Measurements from ENCODE around the gene ITPKB. TPM values are rescaled to one million over a fixed set of nuclear protein-coding genes. Genes with fewer than 3 reads are reported as not detected.
A peak's percentile ranks its signal among the peaks of the same experiment; 100 is the strongest.
"Not testable (repeated sequence)": the region's sequence is repeated elsewhere in the genome, so short reads cannot be mapped to it uniquely, and the experiment has no call there.

The ITPKB gene
- total RNA-seq, 1 donor from 2014 or later: 31.2 TPM

DNA sequence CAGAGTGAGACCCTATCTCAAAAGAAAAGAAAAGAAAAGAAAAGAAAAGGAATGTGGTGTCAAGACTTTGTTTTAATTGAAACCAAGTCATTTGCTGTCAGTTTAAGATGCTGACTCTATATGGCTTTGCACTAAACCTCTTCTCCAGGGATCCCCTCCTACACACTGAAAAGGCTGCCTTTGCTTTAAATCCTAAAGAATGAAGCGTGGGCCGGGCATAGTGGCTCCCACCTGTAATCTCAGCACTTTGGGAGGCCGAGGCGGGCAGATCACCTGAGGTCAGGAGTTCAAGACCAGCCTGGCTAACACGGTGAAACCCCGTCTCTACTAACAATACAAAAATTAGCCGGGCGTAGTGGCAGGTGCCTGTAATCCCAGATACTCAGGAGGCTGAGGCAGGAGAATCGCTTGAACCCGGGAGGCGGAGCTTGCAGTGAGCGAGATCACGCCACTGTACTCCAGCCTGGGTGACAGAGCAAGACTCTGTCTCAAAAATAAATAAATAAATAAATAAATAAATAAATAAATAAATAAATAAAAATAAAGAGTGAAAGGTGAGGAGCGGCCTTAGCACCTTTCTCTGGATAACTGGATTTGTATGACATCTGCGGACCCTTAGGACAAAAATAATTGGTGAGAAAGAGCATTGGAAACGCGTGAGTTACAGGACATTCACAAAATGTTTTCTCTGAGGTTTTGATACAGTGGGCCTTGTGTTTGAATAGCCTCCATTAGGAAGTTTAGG, 8.6 kb upstream of the ITPKB start:
- H3K27me3 Mint-ChIP-seq; H3K36me3 Mint-ChIP-seq (ENCODE audit: low read depth); H3K27ac Mint-ChIP-seq; DNase-seq; H3K9me3 Mint-ChIP-seq; H3K4me1 Mint-ChIP-seq; H3K4me3 Mint-ChIP-seq: not testable (repeated sequence)
- intact Hi-C loops (cut with micrococcal nuclease): loop anchor here (2.0 kb wide), 1 partner anchor 13 kb away; no protein-coding TSS in a partner anchor

DNA sequence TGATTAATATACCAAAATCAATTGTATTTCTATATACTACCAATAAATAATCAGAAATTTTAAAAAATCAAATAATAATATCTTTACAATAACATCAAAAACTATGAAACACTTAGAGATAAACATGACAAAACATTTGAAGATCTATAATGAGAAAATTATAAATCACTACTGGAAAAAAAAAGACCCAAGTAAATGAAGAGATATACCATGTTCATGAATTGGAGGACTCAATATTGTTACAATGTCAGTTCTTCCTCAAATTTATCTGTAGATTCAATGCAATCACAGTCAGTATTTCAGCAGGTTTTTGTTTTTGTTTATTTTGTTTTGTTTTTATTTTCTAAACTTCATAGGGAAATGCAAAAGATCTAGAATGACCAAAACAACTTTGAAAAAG, 4.2 kb upstream of the ITPKB start:
- Mint-ChIP-seq H3K4me1 (peaks cover 18% of the 10 kb centered on the region), H3K27ac (no peak overlapping the region), H3K27me3 (peaks cover 2% of the 10 kb centered on the region), H3K9me3 (peaks cover 3% of the 10 kb centered on the region), H3K4me3 (no peak overlapping the region), H3K36me3 (ENCODE audit: low read depth) (peaks cover 2% of the 10 kb centered on the region)
- DNase-seq: no peak
- intact Hi-C loops (cut with micrococcal nuclease): no loop called here

DNA sequence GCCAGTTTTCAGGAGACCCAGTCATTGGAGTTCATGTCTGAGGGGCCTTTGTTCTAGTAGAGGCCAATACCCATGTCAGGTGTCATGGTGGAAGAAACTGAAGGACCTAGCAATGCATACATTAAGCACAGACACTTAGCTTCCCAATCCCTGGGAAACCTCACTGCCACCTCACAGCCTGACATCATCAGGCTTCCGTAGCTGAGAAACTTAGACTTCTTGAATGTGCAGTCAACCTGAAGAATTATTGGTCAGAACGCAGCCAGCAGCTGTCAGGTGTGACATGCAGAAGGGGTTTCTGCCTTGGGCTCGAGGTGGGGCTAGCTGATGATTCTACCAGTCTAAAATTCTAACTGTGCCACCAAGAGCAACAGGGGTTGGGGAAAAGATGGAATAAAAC, 1.9 kb upstream of the ITPKB start:
- no peak overlapping the region for H3K27ac Mint-ChIP-seq
- peak; percentile 62 for DNase-seq
- no peaks in the 10 kb centered on the region for H3K27me3 Mint-ChIP-seq
- peaks cover 3% of the 10 kb centered on the region for H3K9me3 Mint-ChIP-seq
- peaks cover 16% of the 10 kb centered on the region for H3K4me1 Mint-ChIP-seq
- no peak overlapping the region for H3K4me3 Mint-ChIP-seq
- intact Hi-C loops (cut with micrococcal nuclease): no loop called here
- peaks cover 8% of the 10 kb centered on the region for H3K36me3 Mint-ChIP-seq (ENCODE audit: low read depth)

DNA sequence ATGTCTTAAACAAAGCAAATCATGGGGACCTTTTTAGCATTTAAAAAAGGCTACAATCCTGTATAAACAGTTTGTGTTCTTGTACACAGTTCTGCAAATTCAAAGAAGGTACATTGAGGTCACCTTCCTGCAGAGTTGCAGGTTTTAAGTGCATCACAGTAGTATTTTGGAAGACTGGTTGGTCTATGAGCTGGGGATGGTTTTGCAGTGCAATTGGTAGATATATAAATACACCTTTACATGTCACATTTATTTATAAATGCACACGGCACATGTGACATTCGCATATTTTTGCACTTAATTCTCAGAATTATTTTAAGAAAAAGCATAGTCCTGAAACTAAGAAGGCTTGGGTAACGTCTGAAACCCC, 599 bp upstream of the ITPKB start:
- DNase-seq: peak; percentile 74
- Mint-ChIP-seq H3K4me1 (peaks cover 25% of the 10 kb centered on the region), H3K9me3 (peaks cover under 1% of the 10 kb centered on the region), H3K4me3 (peak overlapping the region; percentile 84), H3K27ac (peak overlapping the region; percentile 94), H3K27me3 (no peaks in the 10 kb centered on the region), H3K36me3 (ENCODE audit: low read depth) (peaks cover 20% of the 10 kb centered on the region)
- intact Hi-C loops (cut with micrococcal nuclease): loop anchor here (1.0 to 10.0 kb wide), 11 partner anchors 27 to 335 kb away; partner anchors contain the start of genes PARP1 and STUM

DNA sequence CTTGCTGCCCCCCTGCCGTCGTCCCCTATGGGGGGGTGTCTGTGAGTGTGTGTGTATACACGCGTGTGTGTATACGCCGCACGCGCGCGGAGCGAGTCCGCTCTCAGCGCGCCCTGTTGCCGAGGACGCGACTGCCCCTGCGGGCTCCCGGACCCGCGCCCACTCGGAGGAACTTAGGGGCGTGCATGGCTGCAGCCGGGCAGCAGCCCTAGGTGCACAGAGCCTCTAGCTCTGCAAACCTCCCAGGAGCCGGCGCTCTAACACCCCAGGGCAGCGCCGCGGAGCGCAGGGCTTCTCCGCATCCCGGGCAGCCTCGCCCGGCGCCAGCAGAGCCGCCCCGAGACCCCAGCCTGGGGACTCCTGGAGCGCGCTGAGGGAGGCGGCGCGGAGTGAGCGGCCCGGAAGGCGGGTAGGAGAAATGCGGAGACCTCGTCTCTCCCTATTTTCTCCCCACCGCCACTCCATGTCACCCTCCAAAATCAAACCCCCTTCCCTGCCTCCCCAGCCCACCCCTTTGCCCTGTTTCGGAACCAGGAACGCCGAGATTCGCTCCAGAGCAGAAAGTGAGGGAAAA, 574 bp downstream of the ITPKB start:
- H3K4me3 Mint-ChIP-seq: peak overlapping the region; percentile 84
- DNase-seq: peak; percentile 84
- peaks cover 32% of the 10 kb centered on the region for H3K36me3 Mint-ChIP-seq (ENCODE audit: low read depth)
- peak overlapping the region; percentile 94 for H3K27ac Mint-ChIP-seq
- peaks cover 36% of the 10 kb centered on the region for H3K4me1 Mint-ChIP-seq
- intact Hi-C loops (cut with micrococcal nuclease): loop anchor here (10.0 kb wide), 2 partner anchors 194 to 334 kb away; partner anchors contain the start of genes PARP1 and STUM
- H3K27me3 Mint-ChIP-seq: no peaks in the 10 kb centered on the region
- H3K9me3 Mint-ChIP-seq: no peaks in the 10 kb centered on the region

DNA sequence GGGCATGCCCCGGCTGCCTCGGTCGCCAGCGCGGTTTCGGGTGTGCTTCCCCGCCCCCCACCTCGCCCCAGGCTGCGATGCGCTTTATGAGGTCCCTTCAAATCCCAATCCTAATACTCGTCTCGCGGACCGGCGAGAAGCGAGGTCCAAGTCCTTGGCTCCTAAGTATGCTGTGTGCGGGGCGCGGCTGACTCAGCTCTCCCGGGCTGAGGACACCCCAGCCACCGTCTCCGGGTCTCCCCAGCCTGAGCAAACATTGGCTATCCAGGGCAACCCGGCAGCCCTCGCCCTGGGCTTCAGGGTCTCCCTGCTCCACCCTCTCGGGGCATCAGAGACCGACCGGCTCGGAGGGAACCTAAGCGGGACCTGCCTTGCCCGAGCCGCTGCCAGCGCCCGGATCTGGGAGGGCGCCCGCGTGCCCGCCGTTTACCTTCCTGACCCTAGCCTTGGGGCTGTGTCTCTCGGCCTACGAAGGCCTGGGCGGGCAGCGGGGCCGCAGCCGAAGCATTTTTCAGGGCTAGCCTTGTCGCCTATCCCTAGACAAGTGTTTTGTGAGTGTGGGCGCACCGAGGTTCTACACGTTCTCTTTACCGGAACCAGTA, 1.2 kb downstream of the ITPKB start:
- peaks cover 40% of the 10 kb centered on the region for H3K4me1 Mint-ChIP-seq
- H3K27me3 Mint-ChIP-seq: no peaks in the 10 kb centered on the region
- intact Hi-C loops (cut with micrococcal nuclease): loop anchor here (1.0 to 10.0 kb wide), 5 partner anchors 30 to 333 kb away; partner anchors contain the start of genes PARP1 and STUM
- peak overlapping the region; percentile 94 for H3K27ac Mint-ChIP-seq
- peak; percentile 85 for DNase-seq
- peaks cover 33% of the 10 kb centered on the region for H3K36me3 Mint-ChIP-seq (ENCODE audit: low read depth)
- H3K9me3 Mint-ChIP-seq: no peaks in the 10 kb centered on the region
- peak overlapping the region; percentile 84 for H3K4me3 Mint-ChIP-seq

DNA sequence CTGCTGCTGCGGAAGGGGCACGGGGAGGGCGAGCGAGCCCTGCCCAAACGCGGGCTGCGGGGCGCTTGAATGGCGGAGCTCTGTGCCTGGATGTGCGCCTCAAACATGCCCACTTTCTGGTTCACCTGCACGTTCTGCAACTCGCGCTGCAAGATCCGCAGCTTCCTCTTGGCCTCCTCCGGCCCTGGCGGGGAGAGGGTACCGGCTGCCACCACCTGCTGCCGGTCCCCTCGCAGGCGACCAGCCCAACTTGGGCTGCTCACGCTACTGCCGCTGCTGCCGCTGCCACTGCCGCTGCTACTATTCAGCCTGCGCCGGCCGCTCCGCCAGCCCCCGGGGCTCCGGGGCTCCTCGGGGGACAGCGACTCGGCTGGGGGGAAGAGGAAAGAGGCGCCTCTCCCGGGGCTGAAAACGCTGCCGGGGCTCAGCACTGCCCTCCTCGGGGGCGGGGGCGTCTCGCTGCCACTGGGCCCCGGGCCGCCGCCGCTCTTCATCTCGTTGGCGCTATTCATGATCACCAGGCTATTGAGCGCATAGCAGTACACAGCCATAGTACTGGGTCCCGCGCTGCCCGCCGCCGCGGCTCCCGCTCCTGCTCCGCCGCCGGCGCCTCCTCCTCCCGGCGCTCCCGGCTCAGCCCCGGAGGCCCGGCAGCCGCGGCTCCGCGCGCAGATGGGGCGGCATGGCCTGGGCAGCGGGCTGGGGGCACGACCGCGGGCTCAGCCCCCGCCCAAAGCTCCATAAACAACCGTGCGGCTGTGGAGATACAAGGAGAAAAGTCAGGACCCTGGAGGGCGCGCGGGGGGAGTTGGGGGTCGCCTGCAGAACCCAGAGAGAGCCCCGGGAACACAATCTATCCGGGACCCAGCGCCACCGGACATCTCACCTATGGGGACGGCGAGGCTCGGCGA, 1.9 kb downstream of the ITPKB start:
- Mint-ChIP-seq H3K9me3 (no peaks in the 10 kb centered on the region), H3K36me3 (ENCODE audit: low read depth) (peaks cover 35% of the 10 kb centered on the region), H3K27me3 (no peaks in the 10 kb centered on the region), H3K4me1 (peaks cover 45% of the 10 kb centered on the region), H3K4me3 (peak overlapping the region; percentile 84), H3K27ac (peak overlapping the region; percentile 94)
- intact Hi-C loops (cut with micrococcal nuclease): loop anchor here (1.0 to 10.0 kb wide), 5 partner anchors 29 to 332 kb away; partner anchors contain the start of genes PARP1 and STUM
- DNase-seq: peak; percentile 86

DNA sequence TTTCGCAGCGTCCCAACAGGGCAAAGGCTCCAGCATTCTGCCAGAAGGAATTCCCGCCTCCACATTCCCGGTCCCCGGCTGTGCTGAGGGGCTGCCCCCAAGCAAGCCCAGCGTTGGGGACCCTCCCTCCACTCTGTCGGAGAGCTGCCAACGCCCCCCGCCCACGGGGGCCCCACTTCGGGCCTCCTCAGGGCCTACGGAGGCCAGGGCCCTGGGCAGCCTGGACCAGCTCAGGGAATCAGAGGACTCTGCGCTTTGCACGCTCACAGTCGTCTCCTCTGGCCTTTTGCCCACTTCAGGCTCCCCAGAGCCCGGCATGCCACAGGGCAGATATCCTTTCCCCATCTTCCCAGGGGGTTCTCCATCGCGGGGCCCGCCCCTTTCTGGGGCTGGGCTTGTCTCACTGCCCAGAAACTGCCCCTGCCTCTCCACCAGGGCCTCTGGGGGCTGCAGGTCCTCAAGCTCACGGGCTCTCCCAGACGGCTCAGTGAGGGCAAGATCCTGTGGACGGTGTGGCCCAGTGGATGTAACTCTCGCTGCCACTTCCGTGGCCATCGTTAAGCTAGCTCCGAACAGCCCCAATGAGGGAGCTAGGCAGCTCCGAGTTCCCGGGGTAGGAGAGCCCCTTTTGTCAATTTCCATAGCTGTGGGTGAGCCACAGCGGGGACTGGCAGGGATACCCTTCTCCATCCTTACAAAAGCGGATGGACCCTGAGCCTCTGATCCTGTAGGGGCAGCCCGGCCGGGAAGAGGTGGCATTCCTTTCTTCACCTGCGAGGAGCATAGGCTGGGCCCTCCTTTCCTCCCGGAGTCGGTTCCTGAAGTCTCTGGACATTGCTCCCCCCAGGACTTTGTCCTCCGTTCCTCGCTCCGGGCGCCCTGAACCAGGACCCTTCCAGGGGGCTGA, 2.8 kb downstream of the ITPKB start:
- Mint-ChIP-seq H3K27me3 (no peaks in the 10 kb centered on the region), H3K36me3 (ENCODE audit: low read depth) (peaks cover 40% of the 10 kb centered on the region), H3K4me1 (peaks cover 53% of the 10 kb centered on the region), H3K9me3 (no peaks in the 10 kb centered on the region), H3K4me3 (peak overlapping the region; percentile 84), H3K27ac (peak overlapping the region; percentile 74)
- peak; percentile 78 for DNase-seq
- intact Hi-C loops (cut with micrococcal nuclease): loop anchor here (2.0 to 10.0 kb wide), 4 partner anchors 101 to 331 kb away; partner anchors contain the start of genes PARP1 and STUM

DNA sequence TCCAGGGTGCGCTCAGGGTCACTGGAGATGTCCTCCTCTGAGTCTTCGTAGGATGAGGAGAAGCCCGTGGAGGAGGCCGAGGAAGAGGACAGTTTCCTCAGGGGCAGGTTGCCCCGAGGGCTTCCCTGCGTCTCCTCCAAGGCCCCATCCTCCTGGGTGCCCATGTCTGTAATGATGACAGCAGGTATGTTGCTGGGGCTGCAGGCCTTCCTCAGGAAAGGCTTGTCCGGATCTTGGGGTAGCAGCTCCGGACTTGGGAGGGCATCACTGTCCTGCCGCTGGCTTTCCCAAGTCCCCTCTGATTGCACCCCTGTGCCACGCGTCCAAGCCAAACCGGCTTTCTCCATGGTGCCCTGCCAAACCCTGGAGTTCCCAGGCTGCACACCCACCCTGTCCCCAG, 3.5 kb downstream of the ITPKB start:
- Mint-ChIP-seq H3K36me3 (ENCODE audit: low read depth) (peaks cover 44% of the 10 kb centered on the region), H3K27ac (peak overlapping the region; percentile 64), H3K4me3 (peak overlapping the region; percentile 84), H3K27me3 (no peaks in the 10 kb centered on the region), H3K4me1 (peaks cover 55% of the 10 kb centered on the region), H3K9me3 (no peaks in the 10 kb centered on the region)
- peak; percentile 68 for DNase-seq
- intact Hi-C loops (cut with micrococcal nuclease): loop anchor here (10.0 kb wide), 2 partner anchors 191 to 331 kb away; partner anchors contain the start of genes PARP1 and STUM

DNA sequence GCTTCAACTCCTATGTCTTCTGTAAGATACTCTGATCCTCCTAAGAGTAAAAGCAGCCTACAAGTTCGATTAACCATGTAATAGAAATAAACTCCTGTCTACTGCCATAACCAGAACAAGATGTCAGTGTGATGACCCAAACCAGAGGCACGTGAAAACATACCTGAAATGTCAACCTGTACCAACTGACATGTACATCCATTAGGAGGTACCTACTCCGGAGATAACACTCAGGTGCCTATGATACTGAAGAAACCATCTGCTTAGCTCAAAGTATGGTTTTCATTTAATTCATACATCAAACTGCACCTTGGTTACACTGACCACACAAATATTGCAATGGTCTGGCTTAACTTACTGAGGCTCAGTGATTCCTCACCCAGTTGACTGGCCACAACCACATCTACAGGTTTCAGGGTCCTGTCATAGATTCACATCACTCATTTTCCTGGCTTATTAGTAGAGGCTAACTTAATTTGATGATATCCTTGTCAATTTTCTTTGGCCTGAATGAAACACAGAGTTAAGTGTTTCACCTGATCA, 4.4 kb downstream of the ITPKB start:
- no peaks in the 10 kb centered on the region for H3K27me3 Mint-ChIP-seq
- H3K4me3 Mint-ChIP-seq: peak overlapping the region; percentile 84
- H3K27ac Mint-ChIP-seq: peak overlapping the region; percentile 34
- DNase-seq: peak; percentile 60
- no peaks in the 10 kb centered on the region for H3K9me3 Mint-ChIP-seq
- H3K4me1 Mint-ChIP-seq: peaks cover 58% of the 10 kb centered on the region
- peaks cover 51% of the 10 kb centered on the region for H3K36me3 Mint-ChIP-seq (ENCODE audit: low read depth)
- intact Hi-C loops (cut with micrococcal nuclease): loop anchor here (10.0 kb wide), 2 partner anchors 190 to 330 kb away; partner anchors contain the start of genes PARP1 and STUM

DNA sequence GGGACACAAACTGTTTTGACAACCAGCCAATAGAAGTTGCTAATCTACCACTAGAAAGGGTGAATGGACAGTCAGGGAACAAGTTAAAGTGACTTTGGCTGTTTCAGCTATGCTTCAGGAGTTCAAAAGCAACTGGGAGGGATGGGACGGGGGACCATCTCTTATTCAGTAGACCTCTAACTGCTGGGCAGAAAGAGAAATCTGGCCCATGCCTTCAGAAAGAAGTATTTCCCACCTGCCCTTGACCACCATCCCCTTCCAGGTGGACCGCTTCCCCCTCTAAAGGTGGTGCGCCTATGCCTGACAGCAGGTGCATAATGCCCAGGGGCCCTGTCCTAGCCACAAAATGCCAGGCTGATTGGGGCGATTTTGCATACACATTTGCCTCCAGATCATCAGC, 5.2 kb downstream of the ITPKB start:
- peak overlapping the region; percentile 81 for H3K27ac Mint-ChIP-seq
- peak overlapping the region; percentile 84 for H3K4me3 Mint-ChIP-seq
- peaks cover 56% of the 10 kb centered on the region for H3K36me3 Mint-ChIP-seq (ENCODE audit: low read depth)
- peak; percentile 65 for DNase-seq
- intact Hi-C loops (cut with micrococcal nuclease): loop anchor here (10.0 kb wide), 2 partner anchors 189 to 329 kb away; partner anchors contain the start of genes PARP1 and STUM
- no peaks in the 10 kb centered on the region for H3K27me3 Mint-ChIP-seq
- peaks cover 60% of the 10 kb centered on the region for H3K4me1 Mint-ChIP-seq
- H3K9me3 Mint-ChIP-seq: no peaks in the 10 kb centered on the region

DNA sequence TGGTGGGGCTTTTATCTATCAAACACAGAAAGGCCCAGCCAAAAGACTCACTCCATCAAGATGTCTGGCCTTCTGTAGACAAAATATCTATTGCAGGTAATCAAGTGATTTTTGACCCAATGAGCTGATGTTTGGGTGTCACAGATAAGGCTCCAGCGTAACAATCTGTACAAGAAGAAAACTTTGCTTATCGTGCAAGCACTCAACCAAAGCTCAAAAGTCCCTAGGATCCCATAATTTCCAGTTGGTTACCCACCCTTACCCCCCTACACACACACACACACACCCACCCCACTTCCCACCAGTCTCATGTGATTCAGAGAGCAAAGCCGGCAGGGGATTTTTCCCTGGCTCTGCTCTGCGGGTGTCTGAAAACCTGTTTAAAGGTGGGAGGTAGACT, 5.8 kb downstream of the ITPKB start:
- intact Hi-C loops (cut with micrococcal nuclease): loop anchor here (10.0 kb wide), 2 partner anchors 189 to 329 kb away; partner anchors contain the start of genes PARP1 and STUM
- DNase-seq: peak; percentile 77
- H3K4me3 Mint-ChIP-seq: peak overlapping the region; percentile 84

More for the DNA sequence above, 5.8 kb downstream of the ITPKB start:
- Mint-ChIP-seq H3K27me3 (no peaks in the 10 kb centered on the region), H3K9me3 (no peaks in the 10 kb centered on the region), H3K4me1 (peaks cover 66% of the 10 kb centered on the region), H3K27ac (peak overlapping the region; percentile 81), H3K36me3 (ENCODE audit: low read depth) (peaks cover 61% of the 10 kb centered on the region)

Measured in activated CD4-positive, alpha-beta T cell treated with anti-CD3 and anti-CD28 coated beads, Interleukin-2, amount 10 ng/mL, durations not matched to agents 24 days and 14 days (primary cell).